HepG2 (cell line): ENCODE results near the gene RNF38. TPM values are rescaled to one million over a fixed set of nuclear protein-coding genes. Genes with fewer than 3 reads are reported as not detected.

Experiments used
- ATAC-seq: fragments of 200-7000 bp; cut with Tn5 transposase; 3 replicates; pipeline ENCODE4 v1.9.1; 2020; ENCODE audit warnings: mild to moderate bottlenecking, moderate library complexity
- Bru-seq: library from RNA; stranded (reverse); fragments of 400-500 nt; gene quantifications from one replicate; lab custom pipeline; 2021; lab: Mats Ljungman, UMichigan
- BruChase-seq, 2 experiments: library from RNA; stranded (reverse); fragments of 400-500 nt; gene quantifications; one replicate each; lab custom pipeline; 2021; lab: Mats Ljungman, UMichigan
- BruUV-seq: library from RNA; stranded (reverse); fragments of 400-500 nt; replicated peaks from 2 replicates; lab custom pipeline; 2021; lab: Mats Ljungman, UMichigan
- CTCF ChIA-PET: fragments of 300-600 bp; formaldehyde crosslinking; extraction: SDS; loops from one replicate; lab custom pipeline; 2021; ENCODE audit warnings: low total read pairs, inconsistent platforms, low intra/inter-chr PET ratio; lab: Yijun Ruan, JAX
- POLR2A ChIA-PET: fragments of 350-600 bp; sonication (Branson Sonifier 250); formaldehyde crosslinking; loops from one replicate; lab custom pipeline; 2020; ENCODE audit warnings: antibody characterized with exemption, inconsistent platforms; lab: Yijun Ruan, JAX
- DNase-seq: peaks from one replicate; pipeline ENCODE4 v3.0.0-alpha.2; 2015; ENCODE audit warnings: low spot score
- FAIRE-seq: peaks from 3 replicates; lab custom pipeline; 2011; peaks lifted over from hg19 to GRCh38; lab: Jason Lieb, UNC
- H2AFZ ChIP-seq: one replicate; pipeline ENCODE4 v1.6.1; 2011; ENCODE audit warnings: low read length, inconsistent platforms
- H3K27ac ChIP-seq: fragments of 300-600 bp; 3 replicates; pipeline ENCODE4 v1.8.0; 2011; ENCODE audit warnings: mixed run types, mild to moderate bottlenecking, mixed read lengths, low read length, inconsistent platforms; ENCODE audit not compliant: insufficient read depth; ENCODE audit errors: extremely low read length
- H3K27me3 ChIP-seq, 2 experiments: fragments of 200-600 bp in 1 of 2; 2 replicates in 1 of 2; 3 replicates in 1 of 2; pipeline versions ENCODE4 v1.6.0 to v1.8.0; 2011; ENCODE audit warnings: low read length in 2 of 2, mild to moderate bottlenecking in 2 of 2, moderate library complexity in 2 of 2, inconsistent platforms in 1 of 2; ENCODE audit not compliant: insufficient read depth in 2 of 2, control insufficient read depth in 1 of 2
- H3K36me3 ChIP-seq, 2 experiments: fragments of 200-600 bp in 1 of 2; replicated peaks in 1 of 2; 2 replicates in 1 of 2; 3 replicates in 1 of 2; pipeline versions ENCODE4 v1.5.1 to v1.8.0; 2011; ENCODE audit warnings: low read length in 2 of 2, inconsistent platforms in 1 of 2; ENCODE audit not compliant: insufficient read depth in 2 of 2, control insufficient read depth in 1 of 2
- H3K4me1 ChIP-seq: 2 replicates; pipeline ENCODE4 v1.5.1; 2012; ENCODE audit warnings: low read length, inconsistent platforms; ENCODE audit not compliant: insufficient read depth
- H3K4me2 ChIP-seq: 2 replicates; pipeline ENCODE4 v1.6.0; 2011; ENCODE audit warnings: low read depth, low read length, inconsistent platforms
- H3K4me3 ChIP-seq, 3 experiments: fragments of 200-600 bp in 1 of 3; sonication (generic), shearing (Covaris generic) in 1 of 3; replicated peaks in 1 of 3; 2 replicates each; pipeline ENCODE4 v1.5.1; 2011 to 2016; ENCODE audit warnings: low read length in 3 of 3, inconsistent platforms in 2 of 3, low read depth in 2 of 3, mild to moderate bottlenecking in 2 of 3, control low read depth in 1 of 3, mixed read lengths in 1 of 3; ENCODE audit not compliant: insufficient read depth in 1 of 3
- H3K79me2 ChIP-seq: one replicate; pipeline ENCODE4 v1.6.1; 2011; ENCODE audit warnings: low read length, inconsistent platforms; ENCODE audit not compliant: insufficient read depth
- H3K9ac ChIP-seq: 2 replicates; pipeline ENCODE4 v1.6.0; 2011; ENCODE audit warnings: mild to moderate bottlenecking, low read depth, low read length, inconsistent platforms; ENCODE audit not compliant: insufficient read depth
- H3K9me3 ChIP-seq: 2 replicates; pipeline ENCODE4 v1.5.1; 2012; ENCODE audit warnings: mild to moderate bottlenecking, low read length
- H4K20me1 ChIP-seq: 2 replicates; pipeline ENCODE4 v1.6.0; 2011; ENCODE audit warnings: inconsistent platforms, mild to moderate bottlenecking, low read length, moderate library complexity; ENCODE audit not compliant: insufficient read depth
- ARNTL ChIP-seq: sonication (generic); formaldehyde crosslinking; IDR thresholded peaks from 2 replicates; pipeline ENCODE4 v1.4.0; 2020; ENCODE audit warnings: mild to moderate bottlenecking, missing genetic modification reagents
- ATF7 ChIP-seq, 2 experiments: fragments of 450-650 bp in 1 of 2; sonication (generic) in 1 of 2; formaldehyde crosslinking in 1 of 2; IDR thresholded peaks; 2 replicates each; pipeline versions ENCODE4 v1.4.0 to v1.6.1; 2016 to 2020; ENCODE audit warnings: antibody characterized with exemption in 1 of 2, mild to moderate bottlenecking in 1 of 2, missing genetic modification reagents in 1 of 2
- ELF1 ChIP-seq: sonication (generic); formaldehyde crosslinking; IDR thresholded peaks from 2 replicates; pipeline ENCODE4 v1.4.0; 2020; ENCODE audit warnings: missing genetic modification reagents
- ELF3 ChIP-seq: IDR thresholded peaks from 2 replicates; pipeline ENCODE4 v1.6.1; 2016; ENCODE audit warnings: missing genetic modification reagents, missing compliant biosample characterization
- GATAD2A ChIP-seq: IDR thresholded peaks from 2 replicates; pipeline ENCODE4 v1.6.1; 2016
- HIVEP1 ChIP-seq: sonication (generic); formaldehyde crosslinking; IDR thresholded peaks from 2 replicates; pipeline ENCODE4 v1.4.0; 2020; ENCODE audit warnings: mild to moderate bottlenecking, missing genetic modification reagents
- KAT7 ChIP-seq: IDR thresholded peaks from 2 replicates; pipeline ENCODE4 v1.6.1; 2018; ENCODE audit warnings: borderline replicate concordance, missing compliant biosample characterization
- MIER2 ChIP-seq: IDR thresholded peaks from 2 replicates; pipeline ENCODE4 v1.6.1; 2016; ENCODE audit warnings: missing biosample characterization, missing genetic modification reagents
- POLR2AphosphoS2 ChIP-seq: IDR thresholded peaks from 2 replicates; pipeline ENCODE4 v1.6.1; 2011; ENCODE audit warnings: low read depth, low read length, improper control_type of control experiment
- SPEN ChIP-seq: sonication (generic); formaldehyde crosslinking; IDR thresholded peaks from 2 replicates; pipeline ENCODE4 v1.5.1; 2020; ENCODE audit warnings: low read depth, mild to moderate bottlenecking, missing genetic modification reagents
- ZNF280D ChIP-seq: sonication (generic); formaldehyde crosslinking; IDR thresholded peaks from 2 replicates; pipeline ENCODE4 v1.5.1; 2020; ENCODE audit warnings: mild to moderate bottlenecking, missing genetic modification reagents
- ZNF335 ChIP-seq: sonication (generic); formaldehyde crosslinking; IDR thresholded peaks from 2 replicates; pipeline ENCODE4 v1.4.0; 2020; ENCODE audit warnings: missing genetic modification reagents
- ZNF577 ChIP-seq: sonication (generic); formaldehyde crosslinking; IDR thresholded peaks from 2 replicates; pipeline ENCODE4 v1.4.0; 2020; ENCODE audit warnings: mild to moderate bottlenecking, low read depth, missing genetic modification reagents, borderline replicate concordance
- ZSCAN5A ChIP-seq: sonication (generic); formaldehyde crosslinking; IDR thresholded peaks from 2 replicates; pipeline ENCODE4 v1.8.0; 2022; ENCODE audit warnings: mild to moderate bottlenecking, missing genetic modification reagents, borderline replicate concordance
- WGBS: methylation state at CpG from one replicate; pipeline ENCODE4 v1.1.6; 2017; ENCODE audit warnings: low lambda C conversion rate; 5-methylcytosine and 5-hydroxymethylcytosine counted together
- in situ Hi-C: cut with HindIII; loops from 2 replicates; pipeline ENCODE4 v1.10.0; 2017; ENCODE audit warnings: low pct_unique_long_range_greater_than_20kb; ENCODE audit not compliant: extremely low pct_ligation_motif_present
- intact Hi-C: fragments of 100-400 bp; cut with micrococcal nuclease; formaldehyde crosslinking; loops from one replicate; pipeline ENCODE4 v1.10.0; 2022; ENCODE audit not compliant: unreplicated experiment
- long read RNA-seq, 2 experiments: library from RNA in 1 of 2; library from polyadenylated mRNA in 1 of 2; stranded (forward) in 1 of 2; unstranded in 1 of 2; transcript quantifications; one replicate each; pipeline ENCODE4 v2.0.0, GENCODE V29; 2019 to 2022
- polyA minus RNA-seq, 3 experiments: library from RNA; depleted of rRNA, polyadenylated mRNA; stranded (reverse); fragments of >200 nt; gene quantifications; 2 replicates each; pipeline ENCODE4 v1.2.3, GENCODE V29; 2011; ENCODE audit warnings: low replicate concordance in 1 of 3
- polyA plus RNA-seq, 8 experiments: library from polyadenylated mRNA; depleted of rRNA in 3 of 8; stranded (reverse) in 7 of 8; unstranded in 1 of 8; fragments of >200 nt; fragmentation: Illumina TruSeq in 4 of 8; extraction: Trizol in 4 of 8; gene quantifications; 2 replicates each; pipeline versions ENCODE4 v1.2.1 to v1.2.3, GENCODE V29; 2011 to 2016; ENCODE audit warnings: low read depth in 4 of 8, missing spikeins in 1 of 8, mixed read lengths in 1 of 8; ENCODE audit not compliant: insufficient read depth in 1 of 8
- total RNA-seq, 5 experiments: library from RNA; depleted of rRNA; stranded (reverse); fragments of >200 nt; fragmentation: Illumina TruSeq; extraction: Trizol; gene quantifications; 2 replicates each; pipeline ENCODE4 v1.2.3, GENCODE V29; 2016; ENCODE audit warnings: low read depth in 1 of 5

The RNF38 gene
- total RNA-seq (2016; rRNA removed; fragmentation: Illumina TruSeq; extraction: Trizol) (9.1 and 16.2 TPM in 2 replicates), polyA plus RNA-seq (2011; rRNA removed) (24.8 and 32.1 TPM in 2 replicates), polyA minus RNA-seq (2011; rRNA and poly(A)+ RNA removed; ENCODE audit: low replicate concordance) (76.4 and 85.4 TPM in 2 replicates), Bru-seq, nascent RNA (percentile 84 among the genes with signal in this experiment), BruChase-seq, experiment 1, labeled RNA remaining after a 6-hour chase (percentile 84 among the genes with signal in this experiment), BruChase-seq, experiment 2, labeled RNA remaining after a 2-hour chase (percentile 84 among the genes with signal in this experiment)
- 6.7 and 7.6 TPM in 2 replicates for total RNA-seq (2016; cell fraction: cytosol; rRNA removed; fragmentation: Illumina TruSeq; extraction: Trizol; ENCODE audit: low read depth)
- total RNA-seq (2016; cell fraction: insoluble cytoplasmic fraction; rRNA removed; fragmentation: Illumina TruSeq; extraction: Trizol): 8.0 and 14.4 TPM in 2 replicates
- 13.6 and 14.3 TPM in 2 replicates for total RNA-seq (2016; cell fraction: membrane; rRNA removed; fragmentation: Illumina TruSeq; extraction: Trizol)
- total RNA-seq (2016; cell fraction: nucleus; rRNA removed; fragmentation: Illumina TruSeq; extraction: Trizol): 10.3 and 11.7 TPM in 2 replicates
- polyA plus RNA-seq (2011; cell fraction: cytosol; rRNA removed): 18.3 and 19.4 TPM in 2 replicates
- 18.0 and 18.4 TPM in 2 replicates for polyA plus RNA-seq (2011; cell fraction: nucleus; rRNA removed)
- polyA plus RNA-seq (2012): 13.1 and 14.4 TPM in 2 replicates
- 1.8 and 2.4 TPM in 2 replicates for polyA plus RNA-seq (2016; cell fraction: cytosol; fragmentation: Illumina TruSeq; extraction: Trizol; ENCODE audit: low read depth)
- polyA plus RNA-seq (2016; cell fraction: insoluble cytoplasmic fraction; fragmentation: Illumina TruSeq; extraction: Trizol; ENCODE audit: low read depth): 18.8 and 19.6 TPM in 2 replicates
- 8.9 and 9.0 TPM in 2 replicates for polyA plus RNA-seq (2016; cell fraction: membrane; fragmentation: Illumina TruSeq; extraction: Trizol; ENCODE audit: low read depth)
- polyA plus RNA-seq (2016; cell fraction: nucleus; fragmentation: Illumina TruSeq; extraction: Trizol; ENCODE audit: insufficient read depth, low read depth): 14.3 and 15.2 TPM in 2 replicates
- polyA minus RNA-seq (2011; cell fraction: cytosol; rRNA and poly(A)+ RNA removed): 15.9 and 21.4 TPM in 2 replicates
- polyA minus RNA-seq (2011; cell fraction: nucleus; rRNA and poly(A)+ RNA removed): 24.9 and 25.5 TPM in 2 replicates
- long read RNA-seq, experiment 1, full-length matches to known transcripts: 2 of 3 reads
- long read RNA-seq, experiment 1, partial matches to known transcripts: 0 of 3 reads
- long read RNA-seq, experiment 1, other reads (novel, unspliced or antisense): 1 of 3 reads
- long read RNA-seq, experiment 2, full-length matches to known transcripts: 2 of 26 reads
- long read RNA-seq, experiment 2, partial matches to known transcripts: 0 of 26 reads
- long read RNA-seq, experiment 2, other reads (novel, unspliced or antisense): 24 of 26 reads

- 0 out of 2 replicates have a peak, but pooled peaks cover 8% of the 10 kb centered on the region for H4K20me1 ChIP-seq
- peak within 1 kb of the TSS; percentile 84 for H3K27ac ChIP-seq
- H3K4me1 ChIP-seq: peaks cover 28% of the 10 kb centered on the region
- DNase-seq: no peak
- H3K27me3 ChIP-seq: no peaks in the 10 kb centered on the region; a peak in 1 of 5 replicates
- H3K9ac ChIP-seq: peak within 1 kb of the TSS; percentile 76
- H3K9me3 ChIP-seq: no peaks in the 10 kb centered on the region
- H3K4me2 ChIP-seq: peak within 1 kb of the TSS; percentile 71
- WGBS: 1% methylated on average over 12 of the region's 12 CpGs
- H3K36me3 ChIP-seq: peaks cover 0 to 6% of the 10 kb centered on the region in 2 experiments; a peak in 1 of 5 replicates
- peaks cover 53% of the 10 kb centered on the region for H3K79me2 ChIP-seq
- TSS peak; percentile 72 for BruUV-seq
- peak within 1 kb of the TSS; percentile 77 to 100 (median 85) for H3K4me3 ChIP-seq
- ChIA-PET CTCF (no interaction called here), POLR2A (interaction anchor here (2.0 to 2.4 kb wide), 3 partner anchors 20 to 142 kb away, joined by 5 to 11 read pairs (median 10); partner anchors contain the start of gene GNE)
- intact Hi-C loops: loop anchor here (10.0 kb wide), 1 partner anchor 85 kb away; no protein-coding TSS in a partner anchor
- H2AFZ ChIP-seq: peak within 1 kb of the TSS; percentile 35
- in situ Hi-C loops: no loop called here
- peak; percentile 66 for FAIRE-seq
- ATAC-seq: no peak
- TF ChIP-seq MIER2 (CRISPR knock-in tag) (0 out of 2 replicates have a peak, but pooled peaks have one; percentile 12), ATF7 (IDR thresholded peaks at IDR 0.05) (peak; percentile 47; the same call in 1 of the 2 replicates), ATF7 (CRISPR knock-in tag; IDR thresholded peaks at IDR 0.05) (no peak; the same call in 1 of the 2 replicates), ZNF335 (0 out of 2 replicates have a peak, but pooled peaks have one; percentile 34), ZSCAN5A (CRISPR knock-in tag) (0 out of 2 replicates have a peak, but pooled peaks have one; percentile 56), SPEN (CRISPR knock-in tag) (no peak), KAT7 (0 out of 2 replicates have a peak, but pooled peaks have one; percentile 21), ZNF577 (CRISPR knock-in tag) (no peak), ELF3 (CRISPR knock-in tag) (peak; percentile 72; the same call in 1 of the 2 replicates), HIVEP1 (CRISPR knock-in tag) (peak; percentile 54; the same call in 1 of the 2 replicates), ZNF280D (0 out of 2 replicates have a peak, but pooled peaks have one; percentile 52), GATAD2A (CRISPR knock-in tag) (peak; percentile 42), ARNTL (no peak), ELF1 (CRISPR knock-in tag) (peak; percentile 82), POLR2AphosphoS2 (no peak)
These were observed at the start of gene RNF38 for GRCh38 chr9:36399980-36400331. RNF38 (minus strand) TSS chr9:36400269; CDS start chr9:36400108, 161 bp downstream.
